Measurements from ENCODE around the gene TSC22D3. TPM values are rescaled to one million over a fixed set of nuclear protein-coding genes. Genes with fewer than 3 reads are reported as not detected.
"Not testable (repeated sequence)": the region's sequence is repeated elsewhere in the genome, so short reads cannot be mapped to it uniquely, and the experiment has no call there.

The TSC22D3 gene
- 1,000 to 10,000 TPM; 1,744 to 2,802 (median 2,261) TPM for total RNA-seq

DNA sequence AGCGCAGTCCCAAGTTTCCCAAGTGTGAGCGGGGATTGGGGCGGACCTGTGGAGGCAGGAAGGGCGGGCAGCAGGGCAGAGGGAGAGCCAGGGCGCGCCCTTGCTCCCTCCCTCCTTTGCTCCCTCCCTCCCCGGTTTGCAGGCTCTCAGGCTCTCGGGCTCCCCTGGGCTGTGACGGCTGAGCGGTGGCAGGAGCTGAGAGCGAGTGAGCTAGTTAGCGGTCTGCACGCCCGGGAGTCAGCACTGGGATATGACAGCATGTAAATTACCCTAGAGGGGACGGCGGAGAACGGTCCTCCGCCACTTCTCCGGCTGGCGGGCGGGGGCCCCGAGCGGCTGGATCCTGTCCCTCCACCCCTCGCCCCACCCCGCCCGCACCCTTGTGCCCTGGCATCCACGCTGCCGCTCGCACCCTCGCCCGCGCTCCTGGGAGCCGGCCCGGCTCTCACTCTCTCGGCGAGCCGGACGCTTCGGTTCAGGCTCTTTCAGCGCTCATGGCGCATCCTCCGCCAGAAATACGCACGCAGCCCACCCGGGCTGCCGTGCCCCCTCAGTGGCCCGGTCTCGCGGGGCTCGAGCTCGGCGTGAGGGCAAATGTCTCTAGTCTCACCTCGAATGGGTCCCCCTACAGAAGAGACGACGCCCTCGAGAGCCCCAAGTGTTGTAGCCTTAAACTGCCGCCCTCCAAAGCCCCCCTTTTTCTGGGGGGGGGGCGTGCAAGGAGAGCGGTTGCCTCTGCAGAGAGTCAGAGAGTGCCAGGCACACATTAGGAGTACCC, at the start of gene TSC22D3:
TSS of gene TSC22D3 (minus strand) at position 54 of the 778 bp plus-strand sequence. CDS start 368 bp downstream, outside the sequence.
- DNase-seq (ENCODE audit: low spot score in 2 of 2): peak; percentile 57 to 69
- no peaks in the 10 kb centered on the region for H3K9me3 ChIP-seq
- H3K27me3 ChIP-seq: peaks cover 0 to 27% of the 10 kb centered on the region in 2 donors
- H3K4me3 ChIP-seq: peak within 1 kb of the TSS; percentile 48 to 69 (median 54)
- H3K36me3 ChIP-seq: peaks cover 0 to 6% (median 0%) of the 10 kb centered on the region in 3 donors
- H3K27ac ChIP-seq: peak within 1 kb of the TSS; percentile 80 to 96 (median 88)
- peak; percentile 20 to 79 for TF ChIP-seq POLR2A (IDR thresholded peaks at IDR 0.05)
- TF ChIP-seq, protein P1, sequence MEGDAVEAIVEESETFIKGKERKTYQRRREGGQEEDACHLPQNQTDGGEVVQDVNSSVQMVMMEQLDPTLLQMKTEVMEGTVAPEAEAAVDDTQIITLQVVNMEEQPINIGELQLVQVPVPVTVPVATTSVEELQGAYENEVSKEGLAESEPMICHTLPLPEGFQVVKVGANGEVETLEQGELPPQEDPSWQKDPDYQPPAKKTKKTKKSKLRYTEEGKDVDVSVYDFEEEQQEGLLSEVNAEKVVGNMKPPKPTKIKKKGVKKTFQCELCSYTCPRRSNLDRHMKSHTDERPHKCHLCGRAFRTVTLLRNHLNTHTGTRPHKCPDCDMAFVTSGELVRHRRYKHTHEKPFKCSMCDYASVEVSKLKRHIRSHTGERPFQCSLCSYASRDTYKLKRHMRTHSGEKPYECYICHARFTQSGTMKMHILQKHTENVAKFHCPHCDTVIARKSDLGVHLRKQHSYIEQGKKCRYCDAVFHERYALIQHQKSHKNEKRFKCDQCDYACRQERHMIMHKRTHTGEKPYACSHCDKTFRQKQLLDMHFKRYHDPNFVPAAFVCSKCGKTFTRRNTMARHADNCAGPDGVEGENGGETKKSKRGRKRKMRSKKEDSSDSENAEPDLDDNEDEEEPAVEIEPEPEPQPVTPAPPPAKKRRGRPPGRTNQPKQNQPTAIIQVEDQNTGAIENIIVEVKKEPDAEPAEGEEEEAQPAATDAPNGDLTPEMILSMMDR (IDR thresholded peaks at IDR 0.05): peak in 4 of 5 experiments; percentile 12 to 38 (median 26)
- TF ChIP-seq EP300 (IDR thresholded peaks at IDR 0.05): peak in 1 of 2 donors; percentile 92
- 0 to 25% methylated on average over 16 to 40 of the region's 59 CpGs for whole genome bisulfite sequencing, 2 donors
- H3K4me1 ChIP-seq: peaks cover 0 to 12% (median 0%) of the 10 kb centered on the region in 4 donors

DNA sequence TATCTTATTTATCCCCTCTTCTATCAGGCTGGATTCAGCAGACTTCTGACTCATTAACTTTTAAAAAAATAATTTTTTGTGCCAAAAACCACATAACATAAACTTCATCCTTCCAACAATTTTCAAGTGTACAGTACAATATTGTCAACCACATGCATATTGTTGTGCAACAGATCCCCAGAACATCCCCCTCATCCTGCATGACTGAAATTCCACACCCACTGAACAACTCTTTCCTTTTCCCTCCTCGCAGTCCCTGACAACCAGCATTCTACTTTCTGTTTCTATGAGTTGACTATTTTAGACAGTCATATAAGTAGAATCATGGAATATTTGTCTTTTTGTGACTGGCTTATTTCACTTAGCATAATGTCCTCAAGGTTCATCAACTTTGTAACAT, 47.9 kb upstream of the TSC22D3 start:
- Histone ChIP-seq H3K4me1 (peaks cover 0 to 7% (median 0%) of the 10 kb centered on the region in 4 donors), H3K4me3 (no peak overlapping the region), H3K27me3 (peaks cover 0 to 1% of the 10 kb centered on the region in 2 donors), H3K9me3 (peaks cover 0 to 8% (median 3%) of the 10 kb centered on the region in 4 donors), H3K36me3 (no peaks in the 10 kb centered on the region), H3K27ac (peak overlapping the region in 1 of 4 donors; percentile 44)
- WGBS, 2 donors: 0 to 26% methylated on average over 1 of the region's 1 CpG
- DNase-seq (ENCODE audit: low spot score in 2 of 2): no peak
- TF ChIP-seq EP300 (IDR thresholded peaks at IDR 0.05): peak in 1 of 2 donors; percentile 44
- TF ChIP-seq, protein P1 (IDR thresholded peaks at IDR 0.05): no peak
- TF ChIP-seq POLR2A (IDR thresholded peaks at IDR 0.05): no peak

DNA sequence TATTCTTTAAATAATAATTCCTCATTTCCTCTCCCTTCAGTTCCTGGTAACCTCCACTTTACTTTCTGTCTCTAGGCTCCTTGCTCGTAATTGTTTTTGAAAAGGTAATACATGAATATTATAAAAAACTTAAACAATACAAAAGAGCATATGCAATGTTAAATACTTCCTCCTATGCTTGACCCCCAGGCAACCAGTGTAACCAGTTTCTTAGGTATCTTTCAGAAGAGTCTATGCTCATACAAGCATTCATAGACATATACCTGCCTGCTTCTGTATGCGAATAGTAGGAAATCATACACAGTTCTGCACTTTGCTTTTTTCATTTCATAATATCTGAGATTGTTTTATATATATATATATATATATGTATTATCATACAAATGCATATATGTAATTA, 47.5 kb upstream of the TSC22D3 start:
- Histone ChIP-seq H3K4me1 (peaks cover 0 to 4% (median 0%) of the 10 kb centered on the region in 4 donors), H3K27me3 (no peaks in the 10 kb centered on the region), H3K27ac (no peak overlapping the region), H3K9me3 (peaks cover 0 to 9% (median 3%) of the 10 kb centered on the region in 4 donors), H3K4me3 (no peak overlapping the region), H3K36me3 (no peaks in the 10 kb centered on the region)
- TF ChIP-seq, protein P1 (IDR thresholded peaks at IDR 0.05): no peak
- TF ChIP-seq EP300 (IDR thresholded peaks at IDR 0.05): no peak
- TF ChIP-seq POLR2A (IDR thresholded peaks at IDR 0.05): no peak
- WGBS, 2 donors: 83 to 85% methylated on average over 2 of the region's 2 CpGs
- DNase-seq (ENCODE audit: low spot score in 2 of 2): no peak

DNA sequence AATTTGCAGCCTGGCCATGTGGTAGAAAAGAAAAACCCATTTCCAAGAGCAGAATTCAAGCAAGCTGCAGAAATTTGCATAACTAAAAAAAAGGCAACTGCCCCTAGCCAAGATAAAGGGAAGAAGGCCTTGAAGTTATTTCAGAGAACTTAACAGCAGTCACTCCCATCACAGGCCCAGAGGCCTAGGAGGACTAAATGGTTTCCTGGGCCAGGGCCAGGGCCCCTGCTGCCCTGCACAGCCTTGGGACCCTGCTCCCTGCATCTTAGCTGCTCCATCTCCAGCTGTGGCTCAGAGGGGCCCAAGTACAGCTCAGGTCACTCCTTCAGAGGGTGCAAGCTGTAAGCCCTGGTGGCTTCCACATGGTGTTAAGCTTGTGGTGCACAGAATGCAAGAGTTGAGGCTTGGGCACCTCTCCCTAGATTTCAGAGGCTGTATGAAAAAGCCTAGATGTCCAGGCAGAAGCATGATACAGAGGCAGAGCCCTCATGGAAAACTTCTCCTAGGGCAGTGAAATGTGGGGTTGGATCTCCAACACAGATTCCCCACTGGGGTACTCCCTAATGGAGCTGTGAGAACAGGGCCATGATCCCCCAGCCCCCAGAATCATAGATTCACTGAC, 43.4 kb upstream of the TSC22D3 start:
- no peak overlapping the region for H3K4me3 ChIP-seq
- no peaks in the 10 kb centered on the region for H3K27me3 ChIP-seq
- peaks cover 0 to 9% (median 3%) of the 10 kb centered on the region in 4 donors for H3K9me3 ChIP-seq
- no peak for DNase-seq (ENCODE audit: low spot score in 2 of 2)
- no peaks in the 10 kb centered on the region for H3K36me3 ChIP-seq
- H3K4me1 ChIP-seq: no peaks in the 10 kb centered on the region
- no peak overlapping the region for H3K27ac ChIP-seq
- TF ChIP-seq POLR2A (IDR thresholded peaks at IDR 0.05): no peak
- TF ChIP-seq, protein P1 (IDR thresholded peaks at IDR 0.05): no peak
- TF ChIP-seq EP300 (IDR thresholded peaks at IDR 0.05): no peak

DNA sequence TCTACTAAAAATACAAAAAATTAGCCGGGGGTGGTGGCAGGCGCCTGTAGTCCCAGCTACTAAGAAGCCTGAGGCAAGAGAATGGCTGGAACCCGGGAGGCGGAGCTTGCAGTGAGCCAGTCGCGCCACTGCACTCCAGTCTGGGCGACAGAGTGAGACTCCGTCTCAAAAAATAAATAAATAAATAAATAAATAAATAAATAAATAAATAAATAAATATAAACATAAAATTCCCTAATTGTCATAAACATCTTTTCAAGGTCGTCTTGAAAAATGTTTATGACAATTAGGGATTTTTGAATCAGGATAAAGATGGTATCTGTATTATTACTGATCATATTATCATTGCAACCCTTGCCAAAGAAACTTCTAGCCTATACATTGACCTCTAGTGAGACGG, 34.5 kb upstream of the TSC22D3 start:
- not testable (repeated sequence) for H3K4me3 ChIP-seq; DNase-seq (ENCODE audit: low spot score in 2 of 2); H3K4me1 ChIP-seq; H3K36me3 ChIP-seq; H3K27ac ChIP-seq; H3K9me3 ChIP-seq
- peaks cover 0 to 32% of the 10 kb centered on the region in 2 donors for H3K27me3 ChIP-seq
- WGBS, 2 donors: 88 to 95% methylated on average over 10 of the region's 10 CpGs

All from tibial nerve (tissue), 4 donors.